Stimulated activated CD4-positive, alpha-beta T cell treated with anti-CD3 and anti-CD28 coated beads, TNF-alpha, amount 100 ng/mL, for 4 hours (primary cell): ENCODE data around the gene ATOSB.
A peak's percentile ranks its signal among the peaks of the same experiment; 100 is the strongest.

ENCODE experiments used
- DNase-seq, 3 experiments: peaks; one replicate each; pipeline ENCODE4 v3.0.0-alpha.2; 2020; ENCODE audit warnings: low read depth in 3 of 3

The ATOSB gene

GRCh38 chr9:35089434-35089833 lies 26.2 kb downstream of the ATOSB start:
- no peak for DNase-seq

DNA sequence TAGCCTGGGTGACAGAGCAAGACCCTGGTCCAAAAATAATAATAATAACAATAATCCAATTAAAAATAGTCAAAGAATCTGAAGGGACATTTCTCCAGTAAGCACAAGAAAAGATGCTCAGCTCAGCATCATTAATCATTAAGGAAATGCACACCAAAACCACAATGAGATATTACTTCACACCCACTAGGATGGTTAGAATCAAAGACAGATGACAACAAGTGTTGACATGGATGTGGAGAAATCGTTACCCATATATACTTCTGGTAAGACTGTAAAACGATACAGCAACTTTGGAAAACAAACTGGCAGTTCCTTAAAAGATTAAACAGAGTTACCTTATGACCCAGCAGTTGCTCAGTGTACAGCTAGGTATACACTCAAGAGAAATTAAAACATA lies 30.6 kb downstream of the ATOSB start:
- DNase-seq, result no peak

DNA sequence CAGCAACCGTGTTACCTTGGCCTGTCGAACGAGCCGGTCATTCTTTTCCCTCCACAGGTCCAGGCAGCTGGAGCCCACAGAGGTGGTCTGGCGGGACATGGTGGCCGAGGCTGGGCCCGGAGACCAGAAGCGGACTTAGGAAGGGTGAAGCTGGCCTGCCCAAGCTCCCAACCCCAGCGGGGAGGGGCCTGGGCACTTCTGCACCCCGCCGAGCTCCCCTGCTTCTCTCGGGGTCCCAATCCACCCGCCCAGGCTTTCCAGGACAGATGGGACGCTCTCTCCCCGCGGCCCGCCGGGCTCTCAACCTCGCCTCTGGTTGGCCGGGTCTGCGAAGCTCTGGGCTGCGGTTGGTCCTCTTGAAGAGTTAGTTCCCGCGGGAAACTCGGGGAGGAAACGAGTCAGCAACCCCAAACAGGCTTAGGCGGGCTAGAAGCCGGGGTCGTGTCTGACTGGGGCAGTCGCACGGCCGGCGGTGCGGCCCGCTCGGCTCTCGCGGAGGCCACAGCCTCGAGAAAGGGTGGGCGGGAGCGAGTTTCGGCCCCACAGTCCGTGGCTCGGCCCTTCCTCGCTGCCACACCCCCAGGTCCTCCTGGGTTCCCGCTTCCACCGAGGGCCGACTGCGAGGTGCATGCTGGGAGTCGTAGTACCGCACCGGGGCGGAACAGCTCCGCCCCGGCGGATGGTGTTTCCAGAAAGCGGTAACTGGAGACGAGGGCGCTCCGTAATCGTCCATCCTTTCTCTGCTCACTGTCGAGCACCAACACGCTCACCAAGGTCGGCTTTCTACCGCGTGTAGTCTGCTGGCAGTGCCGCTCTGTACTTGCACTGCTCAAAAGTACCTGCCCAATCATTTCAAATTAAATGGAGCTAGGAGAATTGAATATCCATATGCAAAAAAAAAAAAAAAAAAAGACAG lies 36.0 kb downstream of the ATOSB start, which contains the start of gene FANCG:
FANCG (minus strand) TSS at position 517 of the 916 bp plus-strand sequence; CDS start at position 99, 418 bp downstream.
- peak; percentile 62 to 74 (median 71) for DNase-seq

GRCh38 chr9:35079041-35079425 lies 36.6 kb downstream of the ATOSB start:
- no peak for DNase-seq

DNA sequence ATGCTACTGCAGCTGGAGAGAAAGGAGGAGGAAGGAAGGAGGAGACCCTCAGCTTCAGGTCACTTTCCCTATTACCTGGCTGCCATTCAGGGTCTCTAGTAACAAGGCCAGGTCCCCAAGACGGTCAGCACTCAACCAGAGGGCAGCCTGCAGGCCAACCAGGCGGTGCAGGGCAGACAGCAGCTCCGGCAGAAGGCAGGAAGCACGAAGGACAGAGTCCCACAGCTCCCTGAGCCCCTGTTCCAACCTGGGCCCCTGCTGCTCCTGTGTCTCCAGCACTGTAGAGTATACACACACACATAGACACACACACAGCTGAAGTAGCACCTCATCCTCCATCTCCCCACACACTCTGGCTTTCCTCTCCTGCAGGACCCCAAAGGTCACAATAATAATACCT lies 37.6 kb downstream of the ATOSB start:
- DNase-seq, result no peak

- no peak for DNase-seq
These were observed 38.8 kb downstream of the ATOSB start for GRCh38 chr9:35076848-35077247.

DNA sequence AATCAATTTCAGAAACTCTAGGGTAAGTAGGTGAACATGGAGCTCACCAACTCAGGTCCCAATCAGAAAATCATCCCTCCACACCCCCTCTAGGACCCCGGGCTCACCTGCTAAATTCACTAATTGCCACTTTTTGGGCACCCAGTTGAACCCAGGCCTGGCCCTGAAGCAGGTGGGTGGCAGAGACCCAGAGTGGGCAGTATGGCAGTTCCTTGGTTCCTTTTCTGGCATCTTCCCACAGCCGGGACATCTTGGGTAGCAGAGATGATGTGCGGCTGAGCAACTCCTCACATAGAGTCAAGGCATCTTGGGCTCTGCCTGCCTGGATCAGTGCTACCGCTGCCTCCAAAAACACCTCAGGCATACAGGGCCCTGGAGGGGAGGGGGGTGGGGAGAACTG lies 40.3 kb downstream of the ATOSB start:
- DNase-seq, result no peak

DNA sequence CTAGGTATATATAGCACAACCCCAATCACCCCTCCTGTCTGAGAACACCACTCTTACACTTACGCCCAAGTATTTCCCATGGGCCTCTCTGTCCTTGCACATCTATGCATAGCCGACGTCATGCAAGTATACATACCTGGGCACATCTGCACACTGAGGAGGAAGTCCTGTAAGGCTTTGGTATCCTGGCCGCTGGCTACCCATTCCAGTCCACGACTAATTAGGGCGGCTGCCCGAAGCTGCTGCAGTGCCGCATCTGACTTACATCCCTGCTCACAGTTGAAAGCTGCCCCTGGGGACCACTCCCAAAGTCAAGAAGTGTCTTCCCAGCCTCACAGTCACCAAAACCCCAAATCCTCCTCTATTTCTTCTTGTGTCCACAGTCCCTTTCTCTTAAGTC lies 40.9 kb downstream of the ATOSB start:
- no peak for DNase-seq

DNA sequence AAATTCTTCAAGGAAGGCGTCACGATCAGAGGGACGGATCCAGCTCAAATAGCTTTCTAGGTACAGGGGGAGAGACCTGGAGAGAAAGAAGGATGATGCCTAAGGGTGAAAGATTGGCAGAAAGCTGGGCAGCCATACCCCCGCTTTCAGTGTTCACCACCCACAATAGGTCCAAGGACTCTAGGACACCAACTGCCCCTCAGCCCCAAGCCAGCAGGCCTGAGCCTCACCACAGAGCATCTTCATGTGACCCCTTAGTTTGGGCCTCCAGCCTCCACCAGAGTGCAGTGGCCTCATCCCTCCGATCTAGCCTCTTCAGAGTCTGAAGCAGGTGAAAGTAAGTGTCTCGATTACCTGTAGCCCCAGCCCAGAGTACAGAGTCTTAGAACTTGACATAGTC lies 41.5 kb downstream of the ATOSB start:
- no peak for DNase-seq

DNA sequence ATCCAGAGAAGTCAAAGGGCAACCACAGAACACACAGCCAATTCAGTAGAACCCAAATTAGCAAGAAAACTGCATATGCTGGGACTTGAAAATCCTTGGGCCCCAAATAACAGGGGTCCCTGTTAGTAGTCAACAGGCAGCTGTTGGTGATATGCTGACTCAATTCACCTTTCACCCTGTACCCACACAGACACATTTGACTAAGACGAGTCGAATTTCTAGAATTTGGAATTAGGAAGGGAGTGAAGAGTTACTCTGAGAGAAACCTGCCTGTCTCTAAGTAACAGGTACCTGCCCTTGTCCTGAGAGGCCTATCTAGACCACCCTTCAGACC lies 42.4 kb downstream of the ATOSB start:
- DNase-seq, result no peak

GRCh38 chr9:35072461-35073278 lies 43.0 kb downstream of the ATOSB start, which contains the start of gene VCP:
Gene VCP (minus strand): TSS chr9:35072625. CDS start chr9:35072353, 272 bp downstream.
- peak; percentile 85 to 96 (median 95) for DNase-seq

GRCh38 chr9:35071814-35072460 lies 43.7 kb downstream of the ATOSB start:
- peak; percentile 51 to 63 (median 54) for DNase-seq

GRCh38 chr9:35070823-35071813 lies 44.5 kb downstream of the ATOSB start:
- DNase-seq, result no peak

GRCh38 chr9:35069020-35069419 lies 46.6 kb downstream of the ATOSB start:
- DNase-seq, result no peak

DNA sequence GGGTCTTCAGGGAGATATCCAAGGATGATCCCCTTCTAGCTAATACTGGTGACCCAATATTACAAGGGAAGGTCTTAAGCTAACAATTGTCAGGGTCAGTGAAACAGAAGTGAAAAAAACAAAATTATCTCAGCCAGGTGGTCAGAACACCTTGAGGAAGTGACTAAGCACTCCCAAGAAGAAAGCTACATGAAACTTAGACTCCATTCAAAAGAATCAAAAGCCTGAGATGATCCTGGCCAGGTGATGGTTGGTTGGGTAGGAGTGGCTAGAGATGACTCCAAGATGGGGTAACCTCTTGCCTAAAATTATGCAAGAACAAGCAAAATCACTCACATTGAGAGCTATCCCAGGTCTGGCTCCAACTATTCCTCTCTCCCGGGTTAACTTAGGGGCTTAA lies 48.6 kb downstream of the ATOSB start:
- no peak for DNase-seq

DNA sequence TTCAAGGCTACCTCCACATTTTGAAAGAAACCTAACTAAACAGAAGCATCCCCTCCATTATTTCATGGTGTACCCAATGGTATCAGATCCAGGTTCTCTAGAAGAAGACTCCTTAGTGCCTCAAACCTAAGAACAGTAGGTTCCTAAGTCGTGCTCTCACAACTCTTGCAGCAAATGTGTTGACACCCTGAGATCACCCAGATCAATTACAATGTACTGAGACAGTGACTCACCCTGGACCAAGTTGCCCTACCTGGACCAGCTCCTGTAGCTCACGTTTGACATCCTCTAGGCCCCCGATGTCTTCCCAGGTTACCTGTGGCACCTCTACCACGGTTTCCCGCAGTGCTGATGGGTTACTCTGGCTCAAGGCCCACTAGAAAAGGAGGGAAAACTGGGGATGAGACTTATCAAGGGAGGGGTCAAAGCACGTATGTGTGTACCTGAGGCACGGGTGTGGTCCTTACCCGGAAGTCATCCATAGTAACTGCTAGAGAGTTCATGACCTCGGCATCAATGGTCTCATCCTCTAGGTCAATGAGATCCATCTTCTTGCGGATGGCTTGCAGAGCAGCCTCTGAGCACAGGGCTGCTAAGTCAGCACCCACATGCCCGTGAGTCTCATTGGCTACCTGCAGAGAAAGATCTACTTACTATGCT lies 55.0 kb downstream of the ATOSB start:
- no peak for DNase-seq

GRCh38 chr9:35059438-35059837 lies 56.2 kb downstream of the ATOSB start:
- no peak for DNase-seq

DNA sequence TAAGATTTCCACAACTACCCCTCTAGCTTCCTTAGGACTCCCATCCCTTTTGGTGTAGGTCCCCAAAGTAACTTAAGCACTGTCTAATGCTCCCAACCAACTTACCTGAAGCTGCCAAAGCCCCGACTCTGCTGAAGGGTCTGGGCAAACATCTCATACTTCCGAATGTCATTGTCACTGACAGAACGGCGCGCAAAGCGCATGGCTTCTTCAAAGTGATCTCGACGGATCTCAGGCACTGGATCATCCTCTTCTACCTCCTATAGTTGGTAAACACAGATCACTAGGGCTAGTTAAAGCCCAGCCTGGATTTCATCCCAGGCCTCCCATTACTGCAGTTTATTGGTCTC lies 58.4 kb downstream of the ATOSB start:
- no peak for DNase-seq

DNA sequence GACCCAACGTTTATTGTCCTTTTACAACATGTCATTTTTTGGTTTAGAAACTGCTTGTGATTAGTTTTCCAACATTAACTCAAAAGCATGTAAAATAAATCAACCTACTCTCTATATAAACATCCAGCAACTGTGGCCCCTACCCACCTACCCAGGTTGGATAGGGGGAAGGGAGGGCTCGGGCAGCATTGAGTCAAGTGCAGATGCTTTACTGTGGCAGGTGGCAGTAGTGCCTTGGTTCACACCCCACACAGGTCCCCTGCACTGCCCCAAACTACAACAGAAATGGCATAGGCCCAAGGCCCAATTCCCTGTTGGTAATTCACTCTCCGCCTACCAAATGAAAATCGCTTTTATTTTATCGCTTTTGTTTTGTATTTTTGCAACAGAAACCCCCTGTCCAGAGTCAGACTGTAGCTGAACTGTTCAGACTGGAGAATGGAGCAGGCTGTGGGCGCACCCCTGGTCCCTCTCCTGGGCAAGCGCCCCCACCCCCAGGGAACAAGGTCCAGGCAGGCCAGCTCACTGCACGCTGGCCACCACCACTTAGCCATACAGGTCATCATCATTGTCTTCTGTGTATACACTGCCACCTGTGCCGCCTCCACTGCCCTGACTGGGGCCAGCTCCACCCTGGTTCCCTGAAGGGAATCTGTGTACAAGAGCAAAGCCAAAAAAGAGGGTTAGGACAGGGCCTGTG lies 58.9 kb downstream of the ATOSB start:
- no peak for DNase-seq
